GM21360 (cell line): ENCODE data around the gene TCEANC2.
A peak's percentile ranks its signal among the peaks of the same experiment; 100 is the strongest.
"Not testable (repeated sequence)": the region's sequence is repeated elsewhere in the genome, so short reads cannot be mapped to it uniquely, and the experiment has no call there.

Experiments
- ATAC-seq: cut with Tn5 transposase; IDR thresholded peaks from one replicate; pipeline ENCODE4 v1.9.1; 2021; ENCODE audit warnings: mild to moderate bottlenecking, moderate library complexity; ENCODE audit not compliant: unreplicated experiment

The TCEANC2 gene

GRCh38 chr1:54024811-54025210 is 28.6 kb upstream of the TCEANC2 start:
- not testable (repeated sequence) for ATAC-seq

DNA sequence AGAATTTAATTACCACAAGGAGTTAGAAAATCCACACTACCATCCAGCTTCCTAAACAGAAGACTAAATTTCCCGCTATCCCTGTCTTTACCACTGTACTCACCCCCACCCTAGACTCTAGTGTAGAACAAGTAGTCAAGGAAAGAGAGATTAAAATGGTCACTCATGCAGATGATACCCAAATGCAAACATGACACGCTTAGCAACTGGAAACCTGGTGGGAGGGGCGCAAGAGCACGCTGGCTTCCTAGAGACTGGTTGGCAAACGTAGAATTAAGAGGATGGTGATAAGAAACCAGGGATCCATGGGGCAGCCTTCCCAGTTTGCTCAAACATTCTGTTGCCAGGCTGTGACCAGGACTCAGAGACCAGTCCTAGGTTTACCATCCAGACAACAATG is 25.6 kb upstream of the TCEANC2 start:
- ATAC-seq: no peak

DNA sequence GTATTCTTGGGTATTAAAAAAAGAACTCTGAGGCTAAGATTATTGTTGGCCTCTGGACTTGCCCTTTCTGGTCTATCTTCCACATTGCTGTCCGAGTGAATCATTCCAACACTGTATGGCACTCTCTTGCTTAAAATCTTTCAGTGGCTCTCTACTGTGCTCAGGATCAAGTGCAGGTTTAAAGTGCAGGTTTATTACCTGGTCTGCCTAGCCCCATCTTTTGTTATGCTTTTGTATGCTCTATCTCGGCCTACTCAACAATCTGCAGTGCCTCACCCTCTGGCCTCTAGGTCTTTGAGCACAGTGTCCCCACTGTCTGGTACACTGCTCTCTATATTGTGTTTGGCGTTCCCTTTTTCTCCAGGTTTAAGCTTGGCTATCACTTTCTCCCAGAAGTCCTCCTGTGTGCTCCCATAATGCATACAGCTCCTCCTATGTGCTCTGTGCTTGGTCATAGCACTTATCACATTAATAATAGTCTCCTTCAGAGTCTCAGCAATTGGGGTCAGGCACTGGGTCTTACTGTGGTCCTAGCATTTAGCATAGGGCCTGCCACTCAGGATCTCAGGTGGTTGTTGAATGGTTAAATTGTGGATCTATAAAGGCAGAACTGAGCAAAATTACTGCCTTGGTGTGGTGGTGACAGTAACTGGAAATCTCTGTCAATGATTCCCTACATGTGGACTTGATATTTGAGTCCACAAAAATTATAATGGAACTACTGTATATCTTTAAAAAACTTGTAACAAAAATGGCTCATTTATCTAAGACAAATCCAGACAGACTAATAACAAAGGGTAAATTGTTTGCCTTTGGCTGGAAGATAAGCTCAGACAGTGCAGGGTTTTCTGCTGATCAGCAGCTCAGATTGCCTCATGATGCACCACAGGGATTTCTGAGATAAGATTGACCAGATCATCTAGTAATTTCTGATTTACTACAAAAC is 24.8 kb upstream of the TCEANC2 start:
- no peak for ATAC-seq

DNA sequence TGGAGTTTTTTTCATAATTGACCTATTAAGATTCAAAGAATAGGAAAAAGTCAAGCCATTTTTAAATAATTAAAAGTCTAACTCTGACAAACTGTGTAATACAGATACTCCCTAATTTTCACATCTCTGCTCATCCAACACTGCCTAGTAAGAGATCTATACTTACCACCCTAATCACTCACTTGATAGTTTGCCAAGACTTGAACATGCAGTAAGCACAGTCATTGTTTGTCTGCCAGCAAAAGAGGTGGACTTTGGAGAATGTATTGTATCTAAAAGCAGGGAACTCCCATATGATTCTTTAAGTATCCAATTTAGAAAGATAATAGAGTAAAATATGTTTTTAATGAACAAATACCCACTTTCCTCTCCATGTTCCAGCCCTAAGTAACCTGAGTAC is 15.9 kb upstream of the TCEANC2 start:
- ATAC-seq: no peak

- no peak for ATAC-seq
These were observed 11.6 kb upstream of the TCEANC2 start for GRCh38 chr1:54041806-54042205.

GRCh38 chr1:54045496-54045895 is 7.9 kb upstream of the TCEANC2 start:
- no peak for ATAC-seq

DNA sequence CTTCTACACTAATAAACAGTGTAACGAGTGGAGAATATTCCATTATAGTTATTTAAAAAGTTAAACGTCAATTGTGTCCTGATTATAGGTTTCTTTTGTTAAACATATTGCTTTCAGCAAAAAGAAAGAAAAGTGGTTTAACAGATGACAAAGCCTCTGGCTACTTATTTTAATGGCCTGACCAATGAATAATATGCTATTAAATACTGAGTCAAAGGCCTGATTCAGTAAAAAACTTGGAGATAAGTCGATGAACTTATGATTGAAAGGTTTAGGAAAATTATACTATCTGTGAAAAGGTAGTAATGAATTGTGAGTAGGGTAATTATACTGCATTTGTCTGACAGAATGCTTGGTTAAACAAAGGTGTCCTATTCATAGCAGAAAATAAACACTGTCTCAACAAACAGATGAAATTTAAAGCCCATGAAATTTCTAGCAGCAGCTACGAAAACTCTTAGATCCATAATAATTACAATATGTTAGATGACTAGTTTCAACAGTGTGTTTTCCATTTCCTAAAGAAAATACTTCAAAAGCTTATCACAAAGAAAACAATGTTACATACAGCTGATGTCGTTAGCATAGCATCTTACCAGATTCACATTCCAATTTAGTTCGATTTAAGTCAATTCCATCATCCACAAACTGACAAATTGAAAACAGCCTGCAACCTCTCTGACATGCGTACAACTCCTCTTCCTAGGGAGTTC is 6.6 kb upstream of the TCEANC2 start:
- ATAC-seq: no peak

GRCh38 chr1:54047384-54048305 is 5.8 kb upstream of the TCEANC2 start:
- no peak for ATAC-seq

DNA sequence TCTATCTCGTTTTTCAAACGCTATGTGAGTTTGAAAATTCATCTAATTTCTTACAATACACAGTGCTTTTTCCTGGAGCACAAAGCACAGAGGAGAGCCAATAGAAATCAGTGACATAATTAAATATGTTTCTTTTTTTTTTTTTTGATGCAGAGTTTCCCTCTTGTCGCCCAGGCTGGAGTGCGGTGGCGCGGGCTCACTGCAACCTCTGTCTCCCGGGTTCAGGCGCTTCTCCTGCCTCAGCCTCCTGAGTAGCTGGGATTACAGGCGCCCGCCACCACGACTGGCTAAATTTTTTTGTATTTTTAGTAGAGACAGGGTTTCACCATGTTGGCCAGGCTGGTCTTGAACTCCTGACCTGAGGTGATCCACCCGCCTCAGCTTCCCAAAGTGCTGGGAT is 3.0 kb upstream of the TCEANC2 start:
- not testable (repeated sequence) for ATAC-seq

GRCh38 chr1:54051933-54052430 is 1.4 kb upstream of the TCEANC2 start:
- ATAC-seq: no peak

- ATAC-seq: peak; percentile 8
These were observed 926 bp upstream of the TCEANC2 start for GRCh38 chr1:54052431-54052933.

DNA sequence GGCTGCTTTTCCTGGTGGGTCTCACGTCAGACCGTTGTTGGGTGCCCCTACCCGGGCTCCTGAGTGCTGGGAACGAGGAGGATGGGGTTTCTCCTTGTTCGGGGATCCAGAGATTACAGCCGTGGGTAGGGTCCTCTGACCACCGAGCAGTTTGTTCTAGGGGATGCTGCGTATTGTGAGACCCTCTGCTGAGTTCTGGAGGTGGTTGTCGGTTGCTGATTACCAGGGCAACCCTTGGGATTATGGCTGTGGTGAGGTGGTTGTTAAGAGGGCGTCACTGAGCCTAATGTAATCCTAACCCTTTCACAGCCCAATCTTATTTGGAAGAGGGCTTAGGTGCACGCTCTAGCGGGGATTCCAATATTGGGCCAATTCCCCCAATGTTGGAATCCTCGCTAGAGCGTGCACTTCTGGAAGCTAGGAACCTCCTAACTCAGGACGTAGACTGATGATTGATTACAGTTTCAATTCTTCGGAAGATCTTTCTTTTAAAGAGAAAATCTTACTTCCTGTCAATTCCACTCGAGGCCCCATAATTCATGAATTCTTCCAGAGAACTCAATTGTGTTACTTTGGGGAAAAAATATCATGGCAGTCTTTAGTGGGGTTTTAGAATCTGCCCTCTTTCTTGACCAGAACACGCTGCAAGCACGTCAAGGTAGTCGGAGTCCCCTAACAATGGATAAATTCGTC is 483 bp downstream of the TCEANC2 start:
- ATAC-seq: no peak

GRCh38 chr1:54054438-54054749 is 986 bp downstream of the TCEANC2 start:
- ATAC-seq: no peak

DNA sequence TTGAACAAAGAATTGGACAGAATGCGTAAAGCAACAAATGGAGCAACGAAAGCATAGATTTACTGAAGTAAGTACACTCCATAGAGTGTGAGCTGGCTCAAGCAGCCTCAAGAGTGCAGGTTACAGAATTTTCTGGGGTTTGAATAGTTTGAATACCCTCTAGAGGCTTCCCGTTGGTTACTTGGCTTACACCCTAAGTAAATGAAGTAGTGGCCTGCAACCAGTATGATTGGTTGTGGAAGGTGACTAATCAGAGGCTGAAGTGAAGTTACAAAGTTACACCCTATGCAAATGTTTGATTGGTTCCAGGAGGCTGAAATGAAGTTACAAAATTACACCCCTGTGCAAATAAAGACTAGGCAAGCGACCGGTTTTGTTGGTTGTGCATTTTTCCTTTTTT is 10.9 kb downstream of the TCEANC2 start:
- ATAC-seq: no peak

GRCh38 chr1:54069791-54070170 is 16.4 kb downstream of the TCEANC2 start:
- no peak for ATAC-seq

GRCh38 chr1:54070171-54070837 is 16.9 kb downstream of the TCEANC2 start:
- no peak for ATAC-seq

DNA sequence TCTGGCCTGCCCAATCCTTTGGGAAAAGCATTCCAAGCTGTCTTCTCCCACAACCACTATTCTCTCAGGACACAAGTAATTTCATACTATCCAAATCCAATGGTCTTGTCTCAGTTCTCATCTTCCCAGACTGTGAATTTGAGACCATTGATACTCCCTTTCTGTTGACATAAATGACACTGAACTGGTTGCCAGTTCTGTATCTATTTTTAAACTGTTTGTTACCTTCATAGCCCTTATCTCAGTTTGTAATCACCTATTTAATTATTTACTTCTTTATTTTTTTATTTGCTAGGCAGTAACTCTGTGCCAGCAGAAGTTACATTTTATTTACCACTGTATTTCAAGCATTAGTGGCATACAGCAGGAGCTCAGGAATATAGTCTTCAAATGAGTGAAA is 24.0 kb downstream of the TCEANC2 start:
- ATAC-seq: no peak

DNA sequence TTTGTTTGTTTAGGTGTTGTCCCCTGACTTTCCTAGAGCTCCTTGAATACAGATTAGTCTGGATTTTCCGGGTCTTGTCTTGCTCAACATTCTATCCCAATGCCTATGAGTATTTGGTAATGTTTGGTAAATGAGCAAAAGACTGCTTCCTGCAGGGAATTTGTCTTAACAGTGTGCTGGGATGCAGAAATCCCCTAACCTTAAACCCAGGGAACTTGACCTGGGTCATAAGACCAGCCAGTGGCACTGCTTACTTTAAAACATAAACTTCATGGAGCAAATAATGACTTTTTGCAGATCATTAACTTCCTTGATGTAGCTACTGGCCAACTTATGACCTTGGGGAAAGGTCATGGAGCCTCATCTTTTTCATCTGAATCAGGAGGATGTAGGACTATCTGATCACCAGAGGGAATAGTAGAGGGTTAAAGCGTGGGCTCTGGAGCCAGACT is 27.2 kb downstream of the TCEANC2 start:
- no peak for ATAC-seq
